GM21367 (cell line): ENCODE results near the gene ZNF436.
A peak's percentile ranks its signal among the peaks of the same experiment; 100 is the strongest.
"Not testable (repeated sequence)": the region's sequence is repeated elsewhere in the genome, so short reads cannot be mapped to it uniquely, and the experiment has no call there.

Source experiments
- ATAC-seq: cut with Tn5 transposase; IDR thresholded peaks from one replicate; pipeline ENCODE4 v1.9.1; 2021; ENCODE audit not compliant: unreplicated experiment

The ZNF436 gene

DNA sequence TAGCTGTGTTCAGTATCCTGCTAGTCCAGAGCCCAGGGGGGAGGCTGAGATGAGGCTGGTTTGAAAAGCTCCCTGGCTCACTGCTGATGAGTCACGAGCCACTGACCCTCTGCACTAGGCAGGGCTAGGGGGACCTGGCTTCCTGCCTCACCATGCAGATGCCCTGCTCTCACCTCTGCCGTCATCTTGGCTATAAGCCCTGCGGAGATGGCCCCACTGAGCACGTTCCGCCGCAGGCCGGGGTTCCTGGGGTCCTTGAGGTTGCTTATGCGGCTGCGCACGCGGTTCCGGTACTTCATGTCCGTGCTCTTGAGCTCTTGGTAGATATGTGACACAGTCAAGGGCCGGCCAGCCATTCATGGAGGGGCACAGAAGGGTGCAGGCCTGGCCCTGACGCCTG is 24.1 kb upstream of the ZNF436 start:
- no peak for ATAC-seq

DNA sequence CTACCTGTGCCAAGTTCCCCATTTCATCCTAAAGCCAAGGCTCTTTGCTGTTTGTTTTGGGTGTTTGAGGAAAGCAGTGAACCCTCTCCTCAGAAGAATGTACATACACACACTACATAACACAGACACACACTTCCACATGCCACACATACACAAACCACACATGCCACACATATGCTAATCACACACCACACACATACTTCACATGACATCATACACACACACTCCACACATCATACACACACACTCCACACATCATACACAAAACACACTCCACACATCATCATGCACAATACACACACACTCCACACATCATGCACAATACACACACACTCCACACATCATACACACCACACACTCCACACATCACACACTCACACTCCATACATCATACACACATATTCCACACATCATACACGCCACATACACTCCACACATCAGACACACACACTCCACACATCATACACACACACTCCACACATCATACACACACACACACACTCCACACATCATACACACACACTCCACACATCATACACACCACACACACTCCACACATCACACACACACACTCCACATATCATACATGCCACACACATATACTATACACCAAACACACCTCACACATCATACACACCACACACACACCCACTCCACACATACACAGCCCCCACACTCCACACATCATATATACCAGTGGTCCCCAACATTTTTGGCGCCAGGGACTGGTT is 22.7 kb upstream of the ZNF436 start:
- ATAC-seq, result no peak

DNA sequence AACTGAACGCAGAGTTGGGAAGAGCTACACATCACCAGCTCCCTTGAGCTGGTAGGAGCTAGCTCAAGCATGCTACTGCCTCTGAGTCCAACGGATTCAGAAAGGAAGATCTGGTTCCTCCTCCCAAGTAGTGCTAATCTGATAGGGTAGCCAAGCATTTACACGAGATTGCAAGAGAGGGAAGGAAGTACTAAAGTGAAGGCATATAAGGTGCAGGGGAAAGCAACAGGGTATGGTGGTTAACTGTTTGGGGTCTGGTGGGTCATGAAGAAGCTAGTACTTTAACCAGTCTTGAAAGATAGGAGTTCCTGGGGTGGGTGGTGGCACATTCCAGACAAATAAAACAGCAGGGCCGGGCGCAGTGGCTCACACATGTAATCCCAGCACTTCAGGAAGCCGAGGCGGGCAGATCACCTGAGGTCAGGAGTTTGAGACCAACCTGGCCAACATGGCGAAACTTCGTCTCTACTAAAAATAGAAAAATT is 20.2 kb upstream of the ZNF436 start:
- no peak for ATAC-seq

DNA sequence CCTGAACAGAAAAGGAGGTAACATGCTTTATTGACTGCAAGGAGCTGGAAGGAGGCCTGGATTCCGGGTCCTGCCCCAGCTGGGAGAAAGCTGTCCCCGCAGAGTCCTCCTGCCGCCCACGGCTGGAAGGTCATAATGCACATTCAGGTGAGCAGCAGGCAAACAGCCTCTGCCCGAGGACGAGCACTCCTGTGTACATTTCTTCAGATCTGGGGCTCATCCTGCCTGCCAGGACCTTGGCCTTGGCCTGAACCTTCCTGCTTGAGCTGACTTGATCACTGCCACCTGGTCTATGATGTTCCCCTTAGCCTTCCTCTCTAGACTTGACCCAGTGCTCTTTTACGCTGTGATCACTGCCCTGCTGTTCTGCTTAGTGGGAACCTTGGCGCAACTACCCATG is 17.9 kb upstream of the ZNF436 start:
- no peak for ATAC-seq

DNA sequence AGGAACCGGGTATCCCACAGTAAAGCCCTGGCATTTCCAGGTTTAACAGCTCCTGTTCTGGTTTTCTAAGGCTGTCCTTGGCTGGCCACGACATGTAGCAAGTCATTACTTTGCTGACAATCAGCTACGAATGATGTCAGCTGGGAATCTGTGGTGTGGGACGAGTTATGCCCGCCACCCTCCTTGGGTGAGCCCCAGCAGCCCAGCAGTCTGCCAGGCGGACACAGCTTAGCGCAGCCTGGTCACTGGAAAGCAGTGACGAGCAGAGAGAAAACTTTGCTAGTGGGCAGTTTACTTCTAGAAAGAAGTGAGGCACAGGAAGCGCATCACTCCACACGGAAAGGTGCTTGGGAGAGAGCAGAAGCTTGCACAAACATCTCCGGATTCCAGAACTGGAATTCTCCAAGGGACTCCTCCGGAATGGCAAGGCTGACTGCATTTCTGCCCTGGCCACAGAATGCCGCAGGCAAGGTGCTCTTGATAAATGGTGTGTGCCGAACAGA is 15.5 kb upstream of the ZNF436 start:
- no peak for ATAC-seq

DNA sequence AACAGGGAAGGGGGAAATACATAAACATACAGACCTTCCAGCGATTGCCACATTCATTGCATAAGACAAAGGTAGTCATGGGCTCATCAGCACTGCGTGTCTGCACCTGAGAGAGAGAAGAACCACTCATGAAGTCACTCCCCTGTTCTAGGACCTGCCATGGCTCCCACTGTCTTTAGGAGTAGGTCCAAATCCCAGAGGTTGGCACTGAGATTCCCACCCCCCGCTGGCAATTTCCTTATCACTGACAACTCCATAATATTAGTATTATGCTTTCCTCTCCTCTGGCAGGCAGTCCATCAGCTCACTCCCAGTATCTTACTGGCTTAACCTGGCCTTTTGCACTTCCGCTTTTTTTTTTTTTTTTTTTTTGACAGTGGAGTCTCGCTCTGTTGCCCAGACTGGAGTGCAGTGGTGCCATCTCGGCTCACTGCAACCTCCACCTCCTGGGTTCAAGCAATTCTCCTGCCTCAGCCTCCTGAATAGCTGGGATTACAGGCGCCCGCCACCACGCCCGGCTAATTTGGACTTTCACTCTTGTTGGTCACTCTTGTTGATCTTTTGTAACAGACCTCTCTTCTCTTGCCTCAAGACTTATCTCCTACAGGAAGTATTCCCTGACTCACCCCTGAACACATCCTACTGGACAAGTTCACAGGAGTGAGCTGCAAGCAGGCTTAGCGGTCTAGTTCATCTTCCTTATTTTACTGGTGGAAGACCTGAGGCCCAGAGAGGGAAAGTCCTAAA is 14.8 kb upstream of the ZNF436 start:
- no peak for ATAC-seq

DNA sequence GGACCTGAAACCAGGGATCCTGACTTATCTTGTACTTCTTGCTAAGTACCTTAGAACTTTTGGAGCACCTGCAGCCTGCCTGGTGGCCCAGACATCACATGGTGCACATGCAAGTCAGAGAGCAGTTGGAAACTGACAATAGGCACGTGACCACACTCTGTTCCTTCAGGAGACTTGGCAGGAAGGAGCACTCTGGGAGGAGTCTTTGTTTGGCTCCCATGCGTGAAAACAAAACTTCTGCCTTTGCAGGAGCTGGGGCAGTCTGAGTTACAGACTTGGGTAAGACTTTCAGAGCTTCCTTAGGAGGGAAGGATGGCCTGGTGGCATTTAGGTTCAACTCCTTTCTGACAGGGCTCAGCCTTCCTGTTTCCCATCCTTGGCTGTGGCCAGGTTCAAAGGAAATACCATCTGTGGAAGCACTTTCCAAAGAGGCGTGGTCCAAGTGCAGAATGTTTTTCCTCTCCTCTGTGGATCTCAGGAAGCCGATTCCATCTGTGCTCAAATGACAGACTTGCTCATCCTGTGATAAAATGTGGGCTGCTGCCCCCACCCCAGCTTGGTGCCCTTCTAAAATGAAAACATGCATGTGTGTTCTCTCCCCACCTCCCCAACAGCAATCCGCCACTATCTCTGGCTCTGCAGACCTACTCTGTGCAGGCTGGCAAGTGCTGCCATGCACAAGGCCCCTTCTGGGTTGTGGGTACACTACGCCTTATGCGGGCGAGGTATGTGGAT is 14.1 kb upstream of the ZNF436 start:
- ATAC-seq, result no peak

DNA sequence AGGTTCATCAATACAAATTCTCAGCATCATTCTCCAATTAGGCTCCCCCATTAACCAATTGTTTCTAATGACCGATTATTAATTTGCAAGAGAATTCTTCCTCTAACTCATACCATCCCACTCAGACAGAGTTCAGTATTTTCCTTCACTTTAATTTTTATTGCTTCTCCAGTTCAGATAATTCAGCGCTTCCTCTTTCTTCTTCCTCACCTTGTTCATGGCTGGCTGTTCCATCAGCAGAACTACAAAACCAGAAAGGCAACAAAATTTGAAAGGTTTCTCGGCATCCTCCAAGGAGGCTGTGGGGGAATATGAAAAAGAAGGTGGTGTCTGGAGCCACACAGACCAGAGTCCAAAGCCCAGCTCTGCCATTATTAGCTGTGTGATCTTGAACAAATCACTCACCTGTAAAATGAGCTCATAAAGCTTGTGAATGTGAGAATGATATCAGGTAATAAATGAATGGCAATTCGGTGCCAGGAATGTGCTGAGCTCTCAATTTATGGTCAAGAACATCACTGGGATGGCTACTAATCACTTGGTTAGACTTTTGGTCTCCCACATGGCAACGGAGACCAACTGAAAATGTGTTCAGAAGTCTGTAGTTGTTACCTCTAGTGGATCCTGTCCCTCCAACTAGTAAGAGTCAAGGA is 11.7 kb upstream of the ZNF436 start:
- no peak for ATAC-seq

DNA sequence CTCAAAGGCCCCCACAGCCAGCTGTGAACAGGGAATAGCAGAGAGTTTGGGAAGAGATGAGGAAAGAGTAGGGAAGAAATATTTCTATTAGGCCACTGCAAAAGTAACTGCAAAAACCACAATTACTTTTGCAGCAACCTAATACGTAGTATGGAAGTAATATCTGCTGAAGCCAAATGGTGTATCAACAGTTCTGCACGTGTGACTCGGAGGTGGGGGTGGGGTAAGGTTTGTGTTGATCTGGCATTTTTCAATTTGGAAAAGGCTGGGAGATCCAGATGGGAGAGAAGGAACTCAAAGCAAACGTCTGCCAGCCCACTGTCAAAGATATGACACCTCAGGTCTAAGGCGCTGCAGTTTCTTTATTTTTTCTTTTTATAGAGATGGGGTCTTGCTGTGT is 11.1 kb upstream of the ZNF436 start:
- ATAC-seq, result no peak

DNA sequence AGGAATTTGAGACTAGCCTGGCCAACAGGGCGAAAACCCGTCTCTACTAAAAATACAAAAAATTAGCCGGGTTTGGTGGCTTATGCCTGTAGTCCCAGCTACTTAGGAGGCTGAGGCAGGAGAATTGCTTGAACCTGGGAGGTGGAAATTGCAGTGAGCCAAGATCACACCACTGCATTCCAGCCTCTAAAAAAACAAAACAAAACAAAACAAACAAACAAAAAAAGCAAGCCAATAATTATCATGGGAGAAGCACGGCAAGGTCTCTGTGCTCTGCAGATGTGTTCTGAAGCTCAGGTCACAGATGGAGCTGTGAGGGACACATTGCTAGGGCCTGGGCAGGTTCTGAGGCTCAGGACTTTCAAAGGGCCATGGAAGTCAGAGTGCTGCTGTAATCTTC is 10.6 kb upstream of the ZNF436 start:
- not testable (repeated sequence) for ATAC-seq

DNA sequence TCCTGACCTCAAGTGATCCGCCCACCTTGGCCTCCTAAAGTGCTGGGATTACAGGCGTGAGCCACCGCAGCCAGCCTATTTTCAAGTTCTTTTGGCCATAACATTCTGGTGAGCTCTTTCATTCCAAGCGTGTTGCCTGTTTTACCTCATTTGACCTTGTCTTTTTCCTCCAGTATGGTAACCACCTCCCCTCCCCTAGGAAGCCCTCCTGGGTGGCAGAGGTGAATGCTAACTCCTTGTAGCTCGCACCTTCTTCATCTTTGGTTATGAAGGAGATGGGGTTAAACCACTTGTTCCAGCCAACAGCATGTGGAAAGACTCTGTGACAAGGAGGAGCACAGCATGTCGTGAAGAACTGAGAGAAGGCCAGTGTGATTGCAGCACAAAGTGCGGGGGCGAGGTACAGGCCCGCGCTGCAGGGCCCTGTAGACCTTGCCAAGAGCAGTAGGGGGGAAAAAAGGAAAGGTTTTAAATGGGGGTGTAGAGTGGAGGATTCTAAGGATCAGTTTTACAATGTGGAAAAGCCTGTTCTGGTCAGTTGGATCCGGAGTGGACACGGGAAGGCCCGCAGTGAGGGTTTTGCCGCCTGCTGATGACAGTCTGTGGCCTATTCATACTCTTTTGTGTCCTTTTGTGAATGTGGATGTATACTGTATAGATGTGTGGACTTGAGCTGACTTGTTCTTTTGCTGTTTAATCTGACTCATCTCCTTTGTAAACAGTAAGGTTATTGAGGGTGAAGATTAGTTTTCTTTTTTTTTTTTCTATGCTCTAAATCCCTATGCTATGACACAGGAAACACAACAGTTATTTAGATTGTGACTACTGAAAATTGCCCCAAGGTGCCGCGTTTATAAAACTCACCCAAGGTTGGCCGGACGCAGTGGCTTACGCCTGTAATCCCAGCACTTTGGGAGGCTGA is 7.5 kb upstream of the ZNF436 start:
- ATAC-seq, result no peak

DNA sequence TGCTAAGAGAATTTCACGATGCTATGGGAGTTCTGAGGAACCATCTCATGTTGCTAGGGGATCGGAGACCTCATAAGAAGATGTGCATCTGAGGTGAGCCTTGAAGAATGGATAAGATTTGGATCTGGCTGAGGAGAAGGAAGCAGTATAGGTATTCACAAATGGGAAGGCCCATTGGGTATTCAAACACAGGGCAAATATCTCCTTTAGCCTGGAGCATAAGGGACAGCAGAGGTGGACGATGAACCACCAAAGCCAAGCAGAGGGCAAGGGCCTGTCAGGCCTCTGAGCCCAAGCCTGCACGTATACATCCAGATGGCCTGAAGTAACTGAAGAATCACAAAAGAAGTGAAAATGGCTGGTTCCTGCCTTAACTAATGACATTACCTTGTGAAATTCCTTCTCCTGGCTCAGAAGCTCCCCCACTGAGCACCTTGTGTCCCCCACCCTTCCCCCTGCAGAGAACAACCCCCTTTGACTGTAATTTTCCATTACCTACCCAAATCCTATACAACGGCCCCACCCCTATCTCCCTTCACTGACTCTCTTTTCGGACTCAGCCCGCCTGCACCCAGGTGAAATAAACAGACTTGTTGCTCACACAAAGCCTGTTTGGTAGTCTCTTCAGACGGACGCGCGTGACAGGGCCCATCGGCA is 4.6 kb upstream of the ZNF436 start:
- ATAC-seq, result not testable (repeated sequence)

DNA sequence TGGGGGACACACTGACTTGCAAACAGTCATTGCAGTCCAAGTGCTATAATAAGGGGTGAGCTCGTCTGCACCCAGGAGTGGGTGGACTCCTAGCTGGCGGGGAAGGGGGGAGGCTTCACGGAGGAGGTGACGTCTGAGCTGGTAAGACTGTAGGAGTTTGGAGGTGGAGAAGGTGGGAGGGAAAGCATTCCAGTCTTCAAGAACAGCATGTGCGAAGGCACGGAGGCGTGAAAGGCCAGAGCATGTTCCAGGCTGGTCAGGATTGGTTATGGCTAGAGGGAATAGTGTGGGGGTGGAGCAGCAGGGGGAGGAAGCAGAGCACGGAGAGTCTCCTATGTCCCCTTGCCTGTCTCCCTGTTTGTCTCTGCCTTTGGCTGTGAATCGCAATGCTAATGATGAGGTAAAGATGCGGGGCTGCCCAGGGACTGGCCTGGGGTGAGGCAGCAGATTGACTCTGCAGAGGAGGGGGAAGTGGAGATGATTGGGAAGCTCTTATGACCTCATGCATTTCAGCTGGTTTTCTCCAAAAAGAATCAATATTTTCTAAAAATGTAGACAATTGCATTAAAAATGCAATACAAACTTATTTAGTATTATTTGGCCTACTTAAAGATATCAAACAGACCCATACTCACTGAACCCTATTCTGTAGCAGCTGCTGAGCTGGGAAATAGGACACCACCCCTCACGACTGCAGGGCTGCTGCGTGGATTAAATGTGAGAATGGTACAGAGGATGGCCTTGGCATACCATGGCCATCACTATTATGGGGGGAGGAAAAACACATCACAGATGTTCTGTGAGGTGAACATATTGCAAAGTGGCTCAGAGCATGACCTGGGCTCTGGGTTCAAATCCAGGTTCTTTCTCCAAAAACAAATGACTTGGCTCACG is 2.6 kb upstream of the ZNF436 start:
- ATAC-seq, result no peak

DNA sequence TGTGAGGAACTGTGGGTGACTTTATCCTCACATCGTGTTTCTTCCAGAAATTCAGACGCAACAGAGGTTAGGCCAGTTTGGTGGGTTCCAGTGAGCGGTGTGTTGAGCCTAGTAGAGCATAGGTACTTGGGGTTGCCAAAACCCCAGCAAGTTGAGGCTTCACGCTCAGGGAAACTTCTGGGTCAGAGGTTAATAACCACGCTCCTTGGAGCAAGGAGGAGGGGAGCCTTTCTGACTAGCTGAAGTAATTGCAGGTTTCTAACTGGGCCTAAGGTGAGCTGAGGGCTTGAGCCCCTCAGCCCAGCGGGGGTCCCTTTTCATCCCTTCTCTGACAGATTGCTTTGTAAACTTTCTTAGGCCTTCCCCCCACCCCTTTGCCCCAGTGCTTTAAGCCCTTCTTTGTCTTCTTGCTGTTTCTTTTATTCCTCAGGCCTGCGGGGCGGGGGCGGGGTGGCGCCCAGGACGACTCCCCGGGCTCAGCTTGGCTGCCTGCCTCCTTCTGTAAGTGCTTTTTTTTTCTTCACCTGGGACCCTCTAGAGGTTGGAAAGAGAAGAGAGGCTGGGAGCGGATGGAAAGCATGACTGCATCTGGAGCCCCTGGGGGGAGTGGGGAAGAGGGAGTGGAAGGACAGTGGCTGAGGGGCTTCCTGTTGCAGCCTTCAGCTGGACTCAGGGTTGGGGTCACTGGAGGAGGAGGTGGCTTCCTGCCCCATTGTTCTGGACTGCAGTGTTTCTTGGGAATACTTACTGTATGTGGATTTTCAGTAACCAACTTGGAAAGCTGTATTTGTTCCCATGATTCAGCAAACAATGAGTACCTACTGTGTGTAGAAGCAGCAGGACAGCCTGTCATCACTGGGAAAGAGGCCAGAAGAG is 1.3 kb upstream of the ZNF436 start:
- ATAC-seq, result no peak

DNA sequence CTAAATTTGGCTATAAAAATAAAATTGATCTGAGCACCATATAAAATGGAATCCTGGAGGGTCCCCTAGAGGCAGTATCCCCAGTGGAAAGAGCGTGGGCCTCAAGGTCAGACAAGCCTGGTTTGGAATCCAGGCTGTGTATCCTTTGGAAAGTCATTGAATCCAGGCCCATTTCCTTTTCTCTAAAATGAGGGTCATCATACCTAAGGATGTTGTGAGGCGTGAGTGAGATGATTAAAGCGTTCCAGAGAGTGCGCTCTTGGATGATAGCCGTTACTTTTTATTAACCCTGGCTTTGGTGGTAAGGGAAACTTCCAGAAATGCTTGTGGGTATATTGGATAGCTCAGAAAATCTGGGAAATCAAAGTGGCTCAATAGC is 683 bp upstream of the ZNF436 start:
- ATAC-seq, result no peak

DNA sequence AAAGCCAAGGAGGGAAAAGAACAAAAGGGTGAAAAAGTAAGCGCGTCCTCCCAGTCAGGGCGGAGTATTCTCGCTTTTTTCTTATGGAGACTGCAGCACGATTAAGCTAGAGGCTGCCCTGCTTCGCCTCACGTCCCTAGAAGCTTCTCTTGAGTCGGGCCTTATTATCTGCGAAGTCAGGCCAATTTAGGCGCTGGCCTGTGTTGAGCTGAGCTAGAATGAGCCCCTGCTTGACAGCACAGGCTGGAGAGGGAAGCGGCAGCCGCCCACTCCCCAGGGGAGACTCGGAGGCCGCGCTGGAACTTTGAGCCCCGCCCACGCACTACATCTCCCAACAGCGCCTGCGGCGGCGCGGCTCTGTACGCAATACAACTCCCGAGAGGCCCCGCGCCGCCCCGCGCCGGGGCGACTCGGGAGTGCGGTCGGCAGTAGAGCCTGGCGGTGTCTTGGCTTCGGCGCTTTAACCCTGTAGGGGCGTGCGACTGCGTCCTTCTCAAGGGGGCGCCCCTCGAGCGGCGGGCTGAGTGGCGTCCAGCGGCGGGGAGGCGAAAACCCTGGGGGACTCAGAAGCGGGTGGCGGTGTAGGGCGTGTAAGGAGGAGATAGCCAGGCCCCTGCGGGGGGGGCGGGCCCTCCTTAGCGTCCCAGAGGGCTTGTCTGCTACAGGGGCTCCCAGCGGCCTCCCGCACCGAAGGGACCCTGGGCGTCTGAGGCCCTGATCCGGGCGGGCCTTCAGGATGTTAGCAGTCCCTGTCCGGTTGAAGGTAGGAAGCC is 888 bp downstream of the ZNF436 start:
- peak; percentile 50 for ATAC-seq
